ENCODE results near the gene KAZN.

KAZN gene

DNA sequence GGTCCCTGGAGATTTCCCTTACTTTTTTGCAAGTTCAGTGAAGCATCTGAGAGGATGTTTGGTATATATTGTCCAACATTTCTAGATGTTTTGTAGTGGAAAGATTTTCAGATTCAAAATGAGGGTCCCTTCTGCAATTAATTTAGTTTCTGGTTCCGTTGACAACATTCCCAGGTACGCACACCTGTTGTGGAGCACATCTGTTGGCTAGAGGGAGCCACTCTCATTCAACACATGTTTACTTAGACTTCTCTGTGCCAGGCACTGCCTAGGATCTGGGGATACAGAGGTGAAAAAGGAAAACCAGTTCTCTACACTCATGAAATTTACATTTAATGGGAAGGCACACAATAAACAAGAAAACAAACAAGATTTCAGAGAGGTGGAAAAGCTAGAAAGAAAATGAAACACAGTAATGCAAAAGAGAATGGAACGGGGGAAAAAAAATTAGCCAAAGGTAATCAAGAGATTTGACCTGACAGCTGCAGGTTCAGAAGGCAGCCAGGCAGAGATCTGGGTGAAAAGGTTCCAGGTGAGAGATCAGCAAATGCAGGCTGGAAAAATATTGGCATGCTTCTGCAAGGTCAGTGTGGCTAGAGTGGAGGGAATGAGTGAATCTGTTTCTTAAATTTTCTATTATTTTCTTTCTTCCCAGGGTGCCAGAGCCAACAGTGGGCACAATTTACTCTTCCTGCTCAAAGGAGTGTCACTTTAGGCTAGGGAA is 48.4 kb upstream of the KAZN start:
- CTCF ChIA-PET, result interaction anchor here (0.6 kb wide), 1 partner anchor 126 kb away, joined by 3 read pairs; no protein-coding TSS in a partner anchor
- H3K4me1 ChIP-seq (ENCODE audit: control insufficient read depth, insufficient read depth, low read length), result no peaks in the 10 kb centered on the region
- no peak for TF ChIP-seq ZNF830 (tag by site-specific recombination; IDR thresholded peaks at IDR 0.05; ENCODE audit: low read depth)
- TF ChIP-seq ZNF37A (tag by site-specific recombination; IDR thresholded peaks at IDR 0.05), result no peak
- no peak for TF ChIP-seq ZNF214 (tag by site-specific recombination; IDR thresholded peaks at IDR 0.05; ENCODE audit: borderline replicate concordance)
- H3K9me3 ChIP-seq (ENCODE audit: control insufficient read depth, insufficient read depth, low read depth, low read length), result no peaks in the 10 kb centered on the region
- H3K36me3 ChIP-seq (ENCODE audit: control insufficient read depth in 2 of 2, insufficient read depth in 1 of 2, low read length in 2 of 2), result no peaks in the 10 kb centered on the region
- no peak overlapping the region for H3K4me3 ChIP-seq (ENCODE audit: low read depth, low read length)
- no peak overlapping the region for H3K27ac ChIP-seq (ENCODE audit: extremely low read depth, low read depth, low read length)
- POLR2A ChIA-PET, result no interaction called here

DNA sequence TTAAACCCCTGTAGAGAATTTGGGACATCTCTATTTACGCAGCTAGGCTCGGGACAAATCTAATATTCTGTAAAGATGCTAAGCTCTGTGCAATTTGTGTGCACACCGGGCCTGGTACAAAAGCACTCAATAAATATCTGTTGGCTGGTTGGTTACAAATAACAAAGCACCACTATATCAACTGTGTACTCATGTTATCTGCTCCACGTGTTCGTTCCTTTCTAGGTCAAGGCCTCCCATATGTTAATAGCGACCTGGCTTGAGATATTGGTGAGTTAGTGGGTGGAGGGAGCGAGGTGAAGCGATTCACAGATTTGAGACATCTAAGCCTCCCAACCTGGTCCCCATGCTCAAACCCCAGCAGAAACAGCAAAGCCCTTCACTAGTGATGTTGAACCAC is 47.1 kb upstream of the KAZN start:
- TF ChIP-seq ZFP37 (tag by site-specific recombination; IDR thresholded peaks at IDR 0.05) (no peak), ZNF701 (tag by site-specific recombination; IDR thresholded peaks at IDR 0.05) (no peak), ZNF518A (tag by site-specific recombination; conservative IDR thresholded peaks at IDR 0.05; ENCODE audit: low read depth) (no peak), SCRT1 (tag by site-specific recombination; IDR thresholded peaks at IDR 0.05; ENCODE audit: borderline replicate concordance) (no peak), MEIS1 (CRISPR knock-in tag; IDR thresholded peaks at IDR 0.05; ENCODE audit: borderline replicate concordance) (no peak), ZNF501 (tag by site-specific recombination; IDR thresholded peaks at IDR 0.05) (no peak), ZBTB8A (tag by site-specific recombination; IDR thresholded peaks at IDR 0.05) (no peak), ZNF837 (tag by site-specific recombination; IDR thresholded peaks at IDR 0.05) (no peak), SP2 (tag by site-specific recombination; IDR thresholded peaks at IDR 0.05) (no peak), ZNF561 (tag by site-specific recombination; IDR thresholded peaks at IDR 0.05; ENCODE audit: borderline replicate concordance) (no peak), ZNF311 (tag by site-specific recombination; IDR thresholded peaks at IDR 0.05; ENCODE audit: borderline replicate concordance) (no peak), ZNF792 (tag by site-specific recombination; IDR thresholded peaks at IDR 0.05) (no peak), TCF7L2 (IDR thresholded peaks at IDR 0.05; ENCODE audit: borderline replicate concordance, low read depth, low read length) (no peak), KLF16 (tag by site-specific recombination; IDR thresholded peaks at IDR 0.05) (no peak), ZNF560 (tag by site-specific recombination; IDR thresholded peaks at IDR 0.05; ENCODE audit: borderline replicate concordance) (no peak), ZNF398 (tag by site-specific recombination; IDR thresholded peaks at IDR 0.05) (no peak)
- TF ChIP-seq, protein P1, sequence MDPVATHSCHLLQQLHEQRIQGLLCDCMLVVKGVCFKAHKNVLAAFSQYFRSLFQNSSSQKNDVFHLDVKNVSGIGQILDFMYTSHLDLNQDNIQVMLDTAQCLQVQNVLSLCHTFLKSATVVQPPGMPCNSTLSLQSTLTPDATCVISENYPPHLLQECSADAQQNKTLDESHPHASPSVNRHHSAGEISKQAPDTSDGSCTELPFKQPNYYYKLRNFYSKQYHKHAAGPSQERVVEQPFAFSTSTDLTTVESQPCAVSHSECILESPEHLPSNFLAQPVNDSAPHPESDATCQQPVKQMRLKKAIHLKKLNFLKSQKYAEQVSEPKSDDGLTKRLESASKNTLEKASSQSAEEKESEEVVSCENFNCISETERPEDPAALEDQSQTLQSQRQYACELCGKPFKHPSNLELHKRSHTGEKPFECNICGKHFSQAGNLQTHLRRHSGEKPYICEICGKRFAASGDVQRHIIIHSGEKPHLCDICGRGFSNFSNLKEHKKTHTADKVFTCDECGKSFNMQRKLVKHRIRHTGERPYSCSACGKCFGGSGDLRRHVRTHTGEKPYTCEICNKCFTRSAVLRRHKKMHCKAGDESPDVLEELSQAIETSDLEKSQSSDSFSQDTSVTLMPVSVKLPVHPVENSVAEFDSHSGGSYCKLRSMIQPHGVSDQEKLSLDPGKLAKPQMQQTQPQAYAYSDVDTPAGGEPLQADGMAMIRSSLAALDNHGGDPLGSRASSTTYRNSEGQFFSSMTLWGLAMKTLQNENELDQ (tag by site-specific recombination; IDR thresholded peaks at IDR 0.05; ENCODE audit: low read depth), result no peak
- POLR2A ChIA-PET, result no interaction called here
- CTCF ChIA-PET, result interaction anchor here (0.6 kb wide), 1 partner anchor 586 kb away, joined by 3 read pairs; no protein-coding TSS in a partner anchor

More for the DNA sequence above, 47.1 kb upstream of the KAZN start:
- H3K27ac ChIP-seq (ENCODE audit: extremely low read depth, low read depth, low read length), result no peak overlapping the region
- no peaks in the 10 kb centered on the region for H3K36me3 ChIP-seq (ENCODE audit: control insufficient read depth in 2 of 2, insufficient read depth in 1 of 2, low read length in 2 of 2)
- H3K4me1 ChIP-seq (ENCODE audit: control insufficient read depth, insufficient read depth, low read length), result no peaks in the 10 kb centered on the region
- no peak overlapping the region for H3K4me3 ChIP-seq (ENCODE audit: low read depth, low read length)
- no peaks in the 10 kb centered on the region for H3K9me3 ChIP-seq (ENCODE audit: control insufficient read depth, insufficient read depth, low read depth, low read length)

Data from HEK293 (cell line).